Activated T-cell treated with anti-CD3 and anti-CD28 coated beads, Interleukin-2, amount 50 U/mL, for 1 hour (primary cell): ENCODE results near the gene DGCR6.
A peak's percentile ranks its signal among the peaks of the same experiment; 100 is the strongest.
"Not testable (repeated sequence)": the region's sequence is repeated elsewhere in the genome, so short reads cannot be mapped to it uniquely, and the experiment has no call there.

ENCODE experiments used
- DNase-seq: peaks from one replicate; pipeline ENCODE4 v3.0.0-alpha.2; 2020

Gene DGCR6

DNA sequence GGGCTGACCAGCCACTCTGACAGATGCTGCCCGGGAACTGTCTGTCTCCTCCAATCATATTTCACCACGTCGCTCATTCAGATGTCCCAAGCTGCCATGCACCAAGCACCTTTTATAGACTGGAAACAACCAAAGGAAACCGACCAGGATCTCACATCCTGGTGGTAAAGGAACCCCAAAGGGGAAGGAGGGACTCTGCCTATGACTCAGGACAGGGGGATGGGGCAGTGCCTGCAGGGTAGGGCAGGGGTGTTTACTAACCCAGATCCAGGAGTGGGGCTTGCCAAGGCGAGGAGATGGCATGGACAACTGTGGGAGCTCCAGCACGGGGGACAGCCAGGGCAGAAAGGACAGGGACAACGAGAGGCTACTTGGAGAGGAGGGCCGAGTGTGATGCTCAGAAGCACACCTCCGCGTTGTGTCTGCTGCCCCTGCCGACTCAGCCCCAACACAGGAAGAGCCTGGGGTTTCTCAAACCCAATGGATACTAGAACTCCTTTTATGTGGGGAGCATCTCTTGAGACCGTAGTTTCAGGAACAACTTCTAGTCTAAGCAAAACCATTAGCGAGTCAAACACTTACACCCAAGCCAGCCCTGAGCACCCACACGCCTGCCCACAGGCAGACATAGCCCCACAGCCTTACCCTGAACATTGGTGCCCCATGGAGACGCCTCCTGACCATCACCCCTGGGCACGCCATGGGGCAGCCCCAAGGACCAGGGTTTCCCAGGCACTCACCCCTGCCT, 26.0 kb downstream of the DGCR6 start:
- DNase-seq = no peak

DNA sequence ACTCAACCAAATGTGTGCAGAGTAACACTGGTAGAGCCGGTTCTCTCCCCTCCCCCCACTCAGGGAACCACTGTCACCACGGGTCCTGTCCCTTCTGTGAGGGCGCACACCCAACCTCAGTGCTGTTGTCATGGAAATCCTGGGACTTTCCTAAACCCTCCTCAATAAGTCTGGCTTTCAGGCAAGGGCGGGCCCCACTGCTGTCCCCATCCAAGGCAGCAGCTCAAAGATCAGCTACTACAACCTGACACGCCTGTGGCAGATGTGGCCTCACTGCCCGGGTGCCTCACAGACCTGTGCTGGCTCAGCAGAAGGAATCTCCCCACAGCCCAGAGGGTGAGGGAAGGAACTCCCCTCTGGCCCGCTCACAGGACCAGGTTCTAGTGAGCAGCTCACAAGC, 27.8 kb downstream of the DGCR6 start:
- no peak for DNase-seq

DNA sequence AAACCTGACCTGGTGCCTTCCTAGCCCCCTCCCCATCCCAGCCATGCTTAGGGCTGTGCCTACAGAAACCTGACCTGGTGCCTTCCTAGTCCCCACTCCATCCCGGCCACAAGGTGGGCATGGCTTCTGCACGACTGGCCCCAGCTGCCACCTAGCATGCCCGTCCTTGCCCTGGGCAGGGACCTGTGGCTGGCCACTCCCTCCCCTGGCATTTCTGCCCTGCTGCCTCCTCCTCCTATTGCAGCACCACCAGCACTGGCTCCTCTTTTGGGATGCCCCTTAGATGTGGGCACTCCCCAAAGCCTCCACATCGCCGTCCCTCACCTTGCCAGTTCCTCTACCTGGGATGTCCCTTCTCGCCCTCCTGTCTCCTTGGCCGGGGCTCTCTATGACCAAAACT, 28.6 kb downstream of the DGCR6 start:
- not testable (repeated sequence) for DNase-seq

DNA sequence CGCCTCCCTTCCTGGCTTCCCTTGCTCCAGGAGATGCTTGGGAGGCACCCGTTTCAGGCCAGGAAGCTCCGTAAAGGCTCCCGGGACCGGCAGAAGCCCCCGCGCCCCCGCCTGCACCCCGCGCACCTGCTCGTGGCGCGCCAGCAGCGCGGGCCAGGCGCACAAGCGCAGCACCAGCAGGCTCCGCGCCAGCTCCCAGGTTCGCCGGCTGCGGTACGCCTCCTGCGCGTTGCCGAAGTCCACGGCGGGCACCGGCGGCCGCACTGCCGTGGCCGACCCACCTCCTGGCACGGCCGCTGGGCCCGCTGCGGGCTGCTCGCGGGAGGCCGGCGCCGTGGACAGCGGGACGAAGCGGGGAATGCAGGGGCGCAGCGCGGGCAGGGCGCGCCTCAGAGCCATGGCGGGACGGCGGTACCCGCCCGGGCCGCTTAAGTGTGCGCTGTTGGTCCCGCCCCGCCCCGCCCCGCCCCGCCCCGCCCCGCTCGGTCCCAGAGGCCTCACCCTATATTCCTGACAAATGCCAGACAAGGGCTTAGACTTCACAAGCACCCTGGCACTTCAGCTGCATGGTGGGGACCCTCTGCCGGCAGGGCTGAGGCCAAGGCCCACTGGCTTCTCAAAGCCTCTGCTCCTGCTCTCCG, 29.9 kb downstream of the DGCR6 start, which contains the start of gene PRODH:
Gene PRODH (minus strand): TSS at position 405 of the 641 bp plus-strand sequence. CDS start 6 bp downstream, at position 399.
- no peak for DNase-seq

DNA sequence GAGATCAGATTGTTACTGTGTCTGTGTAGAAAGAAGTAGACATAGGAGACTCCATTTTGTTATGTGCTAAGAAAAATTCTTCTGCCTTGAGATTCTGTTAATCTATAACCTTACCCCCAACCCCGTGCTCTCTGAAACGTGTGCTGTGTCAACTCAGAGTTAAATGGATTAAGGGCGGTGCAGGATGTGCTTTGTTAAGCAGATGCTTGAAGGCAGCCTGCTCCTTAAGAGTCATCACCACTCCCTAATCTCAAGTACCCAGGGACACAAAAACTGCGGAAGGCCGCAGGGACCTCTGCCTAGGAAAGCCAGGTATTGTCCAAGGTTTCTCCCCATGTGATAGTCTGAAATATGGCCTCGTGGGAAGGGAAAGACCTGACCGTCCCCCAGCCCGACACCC, 32.6 kb downstream of the DGCR6 start:
- DNase-seq = not testable (repeated sequence)

DNA sequence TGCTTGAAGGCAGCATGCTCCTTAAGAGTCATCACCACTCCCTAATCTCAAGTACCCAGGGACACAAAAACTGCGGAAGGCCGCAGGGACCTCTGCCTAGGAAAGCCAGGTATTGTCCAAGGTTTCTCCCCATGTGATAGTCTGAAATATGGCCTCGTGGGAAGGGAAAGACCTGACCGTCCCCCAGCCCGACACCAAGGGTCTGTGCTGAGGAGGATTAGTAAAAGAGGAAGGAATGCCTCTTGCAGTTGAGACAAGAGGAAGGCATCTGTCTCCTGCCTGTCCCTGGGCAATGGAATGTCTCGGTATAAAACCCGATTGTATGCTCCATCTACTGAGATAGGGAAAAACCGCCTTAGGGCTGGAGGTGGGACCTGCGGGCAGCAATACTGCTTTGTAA, 41.0 kb downstream of the DGCR6 start:
- DNase-seq = not testable (repeated sequence)

DNA sequence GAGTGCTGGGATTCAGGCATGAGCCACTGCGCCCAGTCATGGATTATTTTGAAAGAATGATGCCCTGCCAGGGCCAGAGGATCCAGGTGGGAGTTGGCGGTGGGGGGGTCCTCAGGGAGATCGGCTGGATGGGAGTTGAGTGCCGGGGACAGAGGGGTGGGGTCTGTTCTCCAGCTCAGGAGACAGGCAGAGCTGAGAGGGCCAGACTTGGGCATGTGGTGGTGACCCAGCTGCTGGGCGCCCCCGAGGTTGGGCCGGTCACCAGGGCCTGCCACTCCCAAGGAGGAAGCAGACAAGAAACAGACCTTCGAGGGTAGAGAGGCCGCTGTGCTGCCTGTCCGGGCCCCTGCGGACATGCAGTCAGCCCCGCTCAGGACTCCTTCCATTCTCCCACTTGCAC, 41.8 kb downstream of the DGCR6 start:
- DNase-seq = no peak

DNA sequence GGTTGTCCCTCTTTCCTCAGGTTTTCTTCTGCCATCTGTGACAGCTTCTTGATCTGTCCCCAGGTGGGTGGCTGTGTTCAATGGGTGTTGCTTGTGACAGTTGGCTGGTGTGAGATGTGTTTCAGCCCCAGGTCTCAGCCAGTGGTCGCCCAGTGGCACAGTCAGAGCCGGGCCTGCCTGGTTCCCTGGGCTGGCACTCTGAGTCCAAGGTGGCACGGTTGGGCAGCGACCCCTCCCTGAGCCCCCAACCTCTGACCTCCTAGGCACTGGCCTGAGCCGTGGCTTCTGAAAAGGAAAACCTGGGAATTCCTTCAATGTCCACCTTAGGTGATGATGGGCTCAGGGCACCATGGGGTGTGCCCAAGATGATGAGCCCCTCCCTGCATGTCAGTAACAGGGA, 44.0 kb downstream of the DGCR6 start:
- no peak for DNase-seq

DNA sequence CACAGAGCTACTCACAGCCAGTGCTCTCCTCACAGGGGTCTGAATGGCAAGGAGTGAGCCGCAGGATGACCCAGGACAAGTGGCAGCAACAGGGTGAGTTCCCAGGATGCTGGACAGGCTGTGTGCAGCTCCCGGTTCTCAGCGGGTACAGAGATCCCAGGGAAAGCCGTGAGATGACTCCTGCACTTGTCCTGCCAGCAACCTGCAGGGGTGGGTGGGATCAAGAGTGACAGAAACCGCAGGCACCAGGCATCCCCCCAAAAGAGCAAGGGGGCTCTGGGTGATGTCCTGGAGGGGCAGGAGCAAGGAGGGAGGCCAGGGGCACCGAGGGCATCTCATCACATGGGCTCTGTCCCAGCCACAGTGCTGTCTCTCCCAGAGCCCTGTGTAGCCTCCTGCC, 45.9 kb downstream of the DGCR6 start:
- no peak for DNase-seq

DNA sequence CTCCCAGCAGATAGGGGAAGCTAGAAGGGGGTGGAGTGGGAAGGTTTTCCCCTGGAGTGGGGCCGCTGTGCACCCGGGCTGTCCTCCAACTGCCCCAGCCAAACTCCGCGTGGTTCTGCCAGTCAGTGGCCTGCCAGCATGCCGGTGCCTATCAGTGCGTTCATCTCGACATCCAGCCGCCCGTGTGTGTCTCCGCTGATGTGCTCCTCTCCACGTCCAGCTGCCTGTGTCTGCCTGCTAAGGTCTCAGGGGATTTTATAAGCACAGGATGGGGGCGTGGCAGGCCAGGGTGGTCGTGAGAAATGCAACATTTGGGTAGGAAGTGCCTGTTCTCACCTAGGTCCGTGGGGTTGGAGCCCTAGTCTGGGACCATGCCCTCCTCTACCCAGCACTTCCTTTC, 47.0 kb downstream of the DGCR6 start:
- not testable (repeated sequence) for DNase-seq

DNA sequence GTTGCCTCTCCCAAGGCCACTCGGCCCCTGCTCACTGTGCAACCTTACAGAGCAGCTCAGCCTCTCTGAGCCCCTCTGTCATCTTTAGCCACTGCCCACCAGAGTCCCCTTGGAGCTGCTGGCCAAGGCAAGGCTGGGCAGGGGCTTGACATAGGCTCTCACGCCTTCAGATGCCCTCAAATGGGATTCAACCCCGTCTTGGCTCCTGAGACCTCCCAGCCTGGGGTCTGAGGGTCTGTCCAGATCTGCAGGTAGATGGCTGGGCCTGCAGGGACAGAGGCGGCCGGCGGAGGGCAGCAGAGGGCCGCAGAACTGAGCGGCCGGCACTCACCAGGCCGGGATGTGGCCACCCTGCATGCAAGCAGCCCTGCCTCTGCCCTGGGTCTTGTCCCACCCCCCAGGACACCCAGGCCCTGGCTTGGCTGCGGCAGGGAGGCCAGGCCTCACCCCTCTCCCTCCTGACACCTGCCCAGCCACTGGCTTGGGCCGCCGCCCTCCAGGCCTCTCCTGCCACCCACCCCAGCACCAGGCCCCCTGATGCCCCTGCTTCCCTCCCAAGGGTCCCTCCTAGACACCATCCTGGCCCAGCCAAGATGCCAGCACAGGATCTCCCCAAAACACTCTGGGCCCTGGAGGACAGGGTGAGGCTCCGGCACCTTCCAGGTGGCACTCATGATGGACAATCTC, 48.3 kb downstream of the DGCR6 start:
- DNase-seq = peak; percentile 62

DNA sequence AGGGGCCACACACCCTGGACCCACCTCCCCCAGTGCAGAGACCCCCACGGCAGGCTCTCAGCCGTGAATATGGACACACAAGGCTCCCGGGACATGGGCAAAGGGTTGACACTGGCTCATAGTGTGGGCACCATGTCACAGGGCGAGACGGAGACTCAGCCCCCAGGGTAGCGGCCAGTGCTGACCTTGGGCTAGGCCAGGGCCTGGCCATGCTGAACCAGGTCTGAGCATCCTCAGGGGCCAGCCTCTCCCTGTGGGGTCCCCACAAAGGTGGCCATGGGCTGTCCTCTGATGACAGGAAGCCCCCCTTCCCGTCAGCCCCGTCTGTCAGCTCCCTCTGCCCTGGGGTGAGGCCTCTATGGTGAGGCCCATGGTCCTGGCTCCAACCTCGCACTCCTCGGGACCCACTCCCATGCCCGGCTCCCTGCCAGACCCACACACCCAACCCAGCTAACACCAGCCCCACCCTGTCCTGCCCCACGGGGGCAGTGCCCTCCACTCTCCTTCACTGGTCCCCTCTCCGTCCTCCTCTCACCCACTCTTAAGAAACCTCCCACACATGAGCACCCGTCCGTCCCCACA, 49.0 kb downstream of the DGCR6 start:
- peak; percentile 16 for DNase-seq

DNA sequence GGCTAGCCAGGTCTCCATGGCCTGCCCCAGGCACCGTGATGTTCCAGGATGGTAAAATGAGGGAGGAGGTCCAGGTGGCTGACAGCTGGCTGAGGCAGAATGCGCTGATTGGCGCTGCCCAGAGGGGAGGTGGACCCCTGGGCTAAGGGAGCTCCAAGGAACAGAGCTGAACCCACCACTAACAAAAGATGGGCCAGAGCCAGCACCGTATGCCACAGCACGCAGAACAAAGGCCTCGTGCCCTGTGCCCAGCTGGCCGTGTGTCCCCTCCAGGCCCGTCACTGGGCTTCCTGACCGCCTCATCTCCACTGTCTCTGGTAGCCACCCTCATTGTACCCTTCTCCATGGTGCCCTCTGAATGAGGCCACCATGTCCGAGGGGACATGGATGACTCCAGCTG, 49.6 kb downstream of the DGCR6 start:
- DNase-seq = no peak

DNA sequence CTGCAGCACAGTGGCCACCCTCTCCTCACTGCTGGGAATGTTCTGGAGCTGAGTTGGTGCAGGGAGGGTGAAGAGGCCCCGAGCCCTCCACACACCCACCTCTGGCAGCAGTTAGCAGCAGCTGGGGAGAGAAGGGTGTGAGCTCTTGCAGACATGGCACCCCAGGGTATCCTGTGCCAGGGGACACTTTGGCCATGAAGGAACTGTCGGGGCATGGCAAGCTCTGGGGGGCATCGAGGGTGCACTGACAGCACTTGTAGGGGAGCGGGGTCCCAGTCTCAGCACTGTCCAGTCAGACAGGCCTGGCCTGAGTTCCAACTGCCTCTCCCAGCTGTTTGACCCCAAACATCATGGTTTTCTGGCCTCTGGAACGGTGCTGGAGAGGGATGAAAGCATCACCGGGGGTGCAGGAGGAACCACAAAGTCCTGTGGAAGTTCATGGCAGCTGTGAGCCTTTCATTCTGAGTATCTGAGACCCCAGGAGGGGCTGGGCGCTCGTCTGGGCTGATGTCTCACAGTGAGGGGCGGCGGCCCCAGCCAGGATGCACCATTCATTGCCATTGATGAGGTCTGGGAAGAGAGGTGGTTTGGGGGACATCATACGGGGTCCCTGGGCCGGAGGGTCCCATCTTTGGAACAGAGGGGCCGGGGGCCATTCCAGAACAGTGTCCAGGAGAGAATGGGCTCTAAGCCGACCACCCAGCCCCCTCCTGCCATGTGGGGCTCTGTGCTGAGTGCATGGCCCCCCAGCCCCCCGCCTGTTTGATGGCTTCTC, 50.2 kb downstream of the DGCR6 start:
- DNase-seq = not testable (repeated sequence)

DNA sequence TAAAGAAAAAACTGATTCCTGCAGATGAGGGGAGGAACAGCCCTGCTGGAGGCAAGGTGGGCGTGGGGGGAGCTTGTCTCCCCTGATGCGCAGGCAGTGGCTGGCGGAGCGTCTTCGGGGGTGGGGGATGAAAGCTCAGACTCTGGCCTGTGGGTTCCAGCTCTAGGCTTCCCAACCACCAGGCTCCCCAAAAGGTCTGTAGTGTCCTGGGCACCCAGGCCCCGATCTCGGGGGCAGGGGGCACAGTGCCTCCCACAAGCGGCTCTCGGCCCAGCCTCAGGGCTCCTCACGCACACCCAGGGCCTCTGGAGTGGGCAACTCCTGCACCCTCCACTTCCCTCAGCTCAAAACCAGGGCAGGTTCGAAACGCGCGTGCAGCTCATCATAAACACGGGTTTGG, 50.8 kb downstream of the DGCR6 start:
- not testable (repeated sequence) for DNase-seq

DNA sequence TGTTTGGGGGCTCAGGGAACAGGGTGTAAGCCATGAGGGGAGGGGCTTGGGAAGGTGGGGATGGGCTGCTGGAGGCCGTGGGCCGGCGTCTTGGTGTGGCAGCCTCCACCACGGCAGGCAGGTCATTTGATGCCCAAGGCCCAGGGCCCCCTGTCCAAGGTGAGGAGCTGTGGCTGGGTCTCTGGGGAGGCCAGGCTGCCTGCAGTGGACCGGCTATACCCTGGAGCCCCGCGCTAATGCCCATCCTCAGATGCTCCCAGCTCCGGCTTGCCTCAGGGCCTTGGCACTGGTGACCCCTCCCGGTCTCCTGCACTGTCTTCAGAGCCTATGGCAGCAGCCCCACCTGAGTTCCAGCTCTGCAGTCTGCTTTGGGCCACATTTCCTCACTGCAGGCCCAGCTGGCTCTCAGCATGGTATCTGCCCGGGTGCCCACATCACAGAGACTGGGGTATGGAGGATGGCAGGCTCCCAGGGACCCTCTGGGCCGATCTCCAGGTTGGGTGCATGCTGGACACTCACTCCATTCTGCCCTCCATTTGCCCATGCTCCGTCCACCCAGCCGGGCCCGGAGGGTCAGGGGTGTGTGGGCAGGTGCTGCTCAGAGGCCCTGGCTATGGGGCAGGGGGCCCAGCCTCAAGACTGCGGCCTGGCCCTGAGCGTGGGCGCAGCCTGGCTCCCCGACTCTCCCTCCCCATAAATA, 51.7 kb downstream of the DGCR6 start:
- not testable (repeated sequence) for DNase-seq

DNA sequence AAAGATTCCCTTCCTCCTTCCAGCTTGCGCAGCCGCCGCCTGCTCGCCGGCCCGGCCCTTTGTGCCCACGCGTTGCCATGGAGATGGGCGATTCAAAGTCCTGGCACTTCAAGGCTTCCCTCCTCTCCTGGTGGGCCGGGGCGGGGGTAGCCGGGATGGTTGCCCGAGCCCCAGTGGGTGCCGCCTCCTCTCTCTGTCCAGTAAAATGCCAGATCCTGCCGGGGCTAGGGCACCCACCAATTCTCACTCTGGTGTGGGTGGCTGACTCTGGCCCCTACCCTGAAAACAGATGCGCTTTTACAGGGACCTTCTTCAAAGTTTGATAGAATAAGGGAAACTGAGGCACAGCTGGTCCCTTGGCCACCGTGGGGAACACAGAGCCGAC, 52.2 kb downstream of the DGCR6 start:
- not testable (repeated sequence) for DNase-seq

DNA sequence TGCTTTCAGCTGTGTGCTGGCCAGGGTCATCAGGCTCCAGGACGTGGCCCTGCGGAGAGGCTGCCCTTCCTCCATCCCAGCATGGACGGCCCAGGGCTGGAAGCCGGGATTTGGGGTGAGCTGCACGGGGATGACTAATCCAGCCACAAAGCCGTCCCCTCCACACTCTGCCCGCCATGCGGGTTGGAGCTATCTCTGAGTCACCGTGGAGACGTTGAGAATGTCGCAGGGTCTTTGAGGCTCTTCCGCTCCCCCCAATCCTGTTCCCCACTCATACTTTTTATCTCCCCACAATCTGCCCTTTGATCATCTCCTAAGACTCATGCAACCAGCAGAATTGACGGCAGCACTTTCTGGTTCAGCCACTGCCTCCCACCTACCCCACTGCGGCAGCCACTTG, 52.6 kb downstream of the DGCR6 start:
- DNase-seq = not testable (repeated sequence)

DNA sequence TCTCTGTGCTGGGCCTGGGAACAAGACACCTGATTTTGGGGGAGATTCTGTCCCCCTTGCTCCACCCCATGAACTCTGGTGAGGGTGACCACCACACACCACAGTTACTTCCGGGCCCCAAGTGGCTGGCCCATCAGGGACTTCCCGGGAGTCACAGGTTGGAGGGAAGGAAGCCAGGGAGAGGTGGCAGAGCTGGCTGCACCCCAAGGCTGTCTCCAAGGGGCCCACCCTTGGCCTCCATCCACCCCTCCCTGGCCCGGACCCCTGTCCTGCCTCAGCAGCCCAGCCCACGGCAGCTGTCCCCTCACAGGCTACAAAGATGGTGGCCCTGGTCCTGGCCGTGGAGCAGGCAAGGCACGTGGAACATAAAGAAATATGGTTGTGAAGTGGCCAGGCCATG, 53.1 kb downstream of the DGCR6 start:
- DNase-seq = not testable (repeated sequence)

DNA sequence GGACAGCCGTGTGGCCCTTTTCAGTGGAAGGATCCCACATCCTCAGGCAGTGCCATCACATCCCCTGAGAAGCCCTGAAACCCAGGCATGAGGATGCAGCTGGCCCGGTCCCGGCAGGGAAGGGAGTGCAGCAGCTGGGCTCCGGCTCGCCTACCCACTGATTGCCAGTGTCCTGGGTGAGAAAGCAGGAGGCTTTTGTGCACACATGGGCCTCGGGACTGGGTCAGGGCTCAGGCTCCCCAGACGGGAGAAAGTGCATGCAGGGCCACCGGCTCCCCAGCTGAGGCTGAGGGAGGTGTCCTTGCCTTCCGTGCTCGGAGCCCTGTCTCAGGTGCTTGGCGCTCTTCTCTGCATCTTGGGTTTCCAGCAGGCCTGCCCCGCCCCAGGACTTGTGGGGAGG, 53.6 kb downstream of the DGCR6 start:
- not testable (repeated sequence) for DNase-seq

DNA sequence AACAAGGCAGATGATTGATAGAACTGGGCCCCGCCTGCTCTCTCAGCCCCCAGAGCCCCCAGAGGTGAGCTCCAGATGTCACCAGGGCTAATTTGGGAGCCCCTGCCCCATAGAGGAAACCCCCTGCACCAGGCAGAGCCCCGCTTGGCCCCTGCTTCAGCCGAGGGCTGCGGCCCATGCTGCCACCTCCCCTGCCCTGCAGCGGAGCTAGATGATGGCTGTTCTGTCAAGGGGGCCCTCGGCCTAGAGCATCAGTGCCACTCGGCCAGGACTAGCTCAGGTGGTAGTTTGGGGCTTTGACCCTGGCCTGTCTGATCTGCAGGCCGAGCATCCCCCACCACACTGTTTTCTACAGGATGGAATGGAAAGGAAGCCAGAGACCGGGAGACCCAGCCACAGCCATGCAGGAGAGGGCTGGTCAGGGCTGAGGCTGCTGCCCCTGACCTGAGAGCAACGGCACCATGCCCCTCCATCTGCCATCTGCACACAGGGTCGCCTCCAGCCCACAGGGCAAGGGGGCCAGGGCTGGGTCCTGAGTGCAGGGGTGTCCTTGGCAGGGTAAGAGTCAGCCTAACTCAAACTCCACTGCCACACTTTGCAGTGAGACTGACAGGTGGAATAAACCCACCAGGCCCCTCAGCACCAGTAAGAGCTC, 54.2 kb downstream of the DGCR6 start:
- not testable (repeated sequence) for DNase-seq

DNA sequence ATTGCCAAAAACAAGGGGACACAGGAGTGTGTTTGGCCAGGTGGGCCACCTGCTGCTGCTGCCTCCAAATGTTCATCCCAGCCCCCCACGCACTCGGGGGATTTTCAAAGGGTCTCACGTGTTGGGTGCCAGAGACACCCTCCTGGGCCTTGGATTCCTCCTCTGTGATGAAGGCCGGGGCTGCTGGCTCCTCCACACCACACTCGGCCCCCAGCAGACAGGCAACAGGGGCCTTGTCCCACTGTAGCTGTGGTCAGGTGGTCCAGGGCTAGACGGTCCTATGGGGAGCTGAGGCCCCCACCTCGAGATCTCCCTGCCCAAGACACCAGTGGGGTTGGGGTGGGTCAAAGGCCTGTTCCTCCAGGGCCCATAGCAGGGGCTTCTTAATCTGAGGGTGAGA, 55.1 kb downstream of the DGCR6 start:
- DNase-seq = not testable (repeated sequence)
